ENCODE results near the gene ZDHHC11B.
"Not testable (repeated sequence)": the region's sequence is repeated elsewhere in the genome, so short reads cannot be mapped to it uniquely, and the experiment has no call there.

Gene ZDHHC11B

GRCh38 chr5:683551-684481 is 100.7 kb downstream of the ZDHHC11B start:
- DNase-seq, result no peak

GRCh38 chr5:682651-683358 is 101.7 kb downstream of the ZDHHC11B start:
- not testable (repeated sequence) for DNase-seq

- DNase-seq, result not testable (repeated sequence)
Measured at GRCh38 chr5:682216-682615, 102.3 kb downstream of the ZDHHC11B start.

GRCh38 chr5:681317-682191 is 103.0 kb downstream of the ZDHHC11B start:
- not testable (repeated sequence) for DNase-seq

GRCh38 chr5:680836-681235 is 103.7 kb downstream of the ZDHHC11B start:
- DNase-seq, result not testable (repeated sequence)

- DNase-seq, result not testable (repeated sequence)
Measured at GRCh38 chr5:680118-680795, 104.3 kb downstream of the ZDHHC11B start.

- not testable (repeated sequence) for DNase-seq
Measured at GRCh38 chr5:679166-679895, 105.2 kb downstream of the ZDHHC11B start.

- not testable (repeated sequence) for DNase-seq
Measured at GRCh38 chr5:678521-678920, 106.0 kb downstream of the ZDHHC11B start.

GRCh38 chr5:677131-678101 is 107.1 kb downstream of the ZDHHC11B start:
- DNase-seq, result no peak

GRCh38 chr5:676699-677076 is 107.8 kb downstream of the ZDHHC11B start:
- DNase-seq, result no peak

GRCh38 chr5:675871-676698 is 108.4 kb downstream of the ZDHHC11B start:
- DNase-seq, result no peak

- no peak for DNase-seq
Measured at GRCh38 chr5:675111-675870, 109.2 kb downstream of the ZDHHC11B start.

- DNase-seq, result no peak
Measured at GRCh38 chr5:674630-675011, 109.9 kb downstream of the ZDHHC11B start.

GRCh38 chr5:673831-674629 is 110.5 kb downstream of the ZDHHC11B start:
- no peak for DNase-seq

- no peak for DNase-seq
Measured at GRCh38 chr5:673161-673830, 111.2 kb downstream of the ZDHHC11B start.

GRCh38 chr5:672329-673160 is 112.0 kb downstream of the ZDHHC11B start:
- DNase-seq, result peak; percentile 89

Measured in CD4-positive, alpha-beta T cell treated with Interleukin-10 for 1 hour (primary cell).